Limb (tissue), 2 donors: ENCODE measurements around the gene CDKN1B.

ENCODE experiments used
- DNase-seq, 2 donors: peaks; one replicate each; pipeline ENCODE4 v3.0.0-alpha.2; 2016; ENCODE audit errors: extremely low spot score in 2 of 2

Gene CDKN1B

DNA sequence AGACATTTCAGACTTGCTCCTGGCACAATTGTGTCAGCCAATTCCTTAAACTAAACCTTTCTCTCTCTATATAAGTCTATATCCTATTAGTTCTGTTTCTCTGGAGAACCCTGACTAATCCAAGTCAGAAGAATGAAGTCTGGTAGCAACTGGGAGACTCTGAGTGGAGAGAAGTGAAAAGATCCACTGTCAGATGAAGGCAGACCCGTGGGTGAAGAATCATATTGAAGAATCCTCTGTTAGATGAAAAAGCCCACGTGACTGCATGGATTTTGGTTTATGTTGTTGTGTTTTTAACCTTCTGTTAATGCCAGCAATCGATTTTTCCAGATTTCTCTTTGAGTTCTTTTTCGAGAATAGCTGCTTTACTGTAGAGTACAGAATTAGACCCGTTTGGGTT is 38.8 kb downstream of the CDKN1B start:
- DNase-seq, result no peak

- no peak for DNase-seq
Measured at GRCh38 chr12:12757121-12757520, 40.0 kb downstream of the CDKN1B start.

DNA sequence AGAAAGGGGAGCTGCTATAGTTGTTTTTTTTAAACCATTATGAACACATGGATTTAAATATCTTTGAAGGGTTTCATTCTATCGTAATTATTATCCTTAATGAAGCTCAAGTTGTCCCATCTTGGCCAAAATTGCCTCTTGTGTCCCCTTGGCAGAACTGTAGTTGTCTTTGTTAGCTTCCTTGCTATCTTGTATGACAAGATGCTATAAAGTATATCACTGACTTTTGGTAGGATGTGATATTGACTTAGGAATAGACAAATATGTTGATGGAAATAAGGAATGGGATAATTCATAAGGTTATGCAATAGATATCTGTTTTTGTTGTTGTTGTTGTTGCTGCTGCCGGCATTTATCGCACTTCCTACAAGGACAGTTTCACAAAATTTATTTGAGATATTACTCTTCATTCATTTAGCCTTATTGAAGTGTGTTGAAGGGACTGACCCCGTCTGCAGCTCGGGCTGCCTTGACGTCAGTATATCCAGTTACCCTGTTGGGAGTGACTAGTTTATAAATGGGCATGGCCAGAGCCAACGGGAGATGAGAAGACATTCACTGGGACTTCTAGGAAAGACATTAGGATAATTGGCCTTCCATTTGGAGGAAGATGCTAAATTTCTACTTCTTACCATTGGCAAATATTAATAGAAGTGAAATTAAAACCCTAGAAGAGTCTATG is 42.2 kb downstream of the CDKN1B start:
- no peak for DNase-seq

- DNase-seq, result no peak
Measured at GRCh38 chr12:12764824-12765223, 47.7 kb downstream of the CDKN1B start.

DNA sequence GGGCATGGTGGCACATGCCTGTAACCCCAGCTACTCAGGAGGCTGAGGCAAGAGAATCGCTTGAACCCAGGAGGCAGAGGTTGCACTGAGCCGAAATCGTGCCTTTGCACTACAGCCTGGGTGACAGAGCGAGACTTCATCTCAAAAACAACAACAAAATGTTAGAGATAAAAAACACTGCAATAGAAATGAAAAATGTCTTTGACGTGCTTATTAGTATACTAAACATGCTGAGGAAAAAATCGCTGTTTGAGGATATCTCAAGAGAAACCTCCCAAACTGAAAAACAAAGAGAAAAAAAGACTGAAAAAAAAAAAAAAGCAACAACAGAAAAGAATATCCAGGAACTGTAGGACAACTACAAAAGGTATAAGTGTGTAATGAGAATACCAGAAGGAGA is 53.1 kb downstream of the CDKN1B start:
- DNase-seq, result no peak
